K562 (cell line): Measurements from ENCODE around the gene ABCB6. TPM values are rescaled to one million over a fixed set of nuclear protein-coding genes. Genes with fewer than 3 reads are reported as not detected.

Source experiments
- BHLHE40 ChIP-seq: IDR thresholded peaks from 2 replicates; pipeline ENCODE4 v1.6.1; 2011; ENCODE audit warnings: low read length, improper control_type of control experiment
- E2F3 ChIP-seq: fragments of 250-450 bp; sonication (Bioruptor Pico); IDR thresholded peaks from 2 replicates; pipeline ENCODE4 v1.4.0; 2020; ENCODE audit warnings: mild to moderate bottlenecking
- FOXP1 ChIP-seq: sonication (generic); formaldehyde crosslinking; IDR thresholded peaks from 2 replicates; pipeline ENCODE4 v1.8.0; 2022; ENCODE audit warnings: mild to moderate bottlenecking, missing genetic modification reagents
- POLR2AphosphoS5 ChIP-seq: IDR thresholded peaks from 2 replicates; pipeline ENCODE4 v1.6.1; 2011; ENCODE audit warnings: mild to moderate bottlenecking, low read depth, low read length, moderate library complexity; ENCODE audit not compliant: control insufficient read depth, insufficient read depth
- RNF2 ChIP-seq: sonication (generic); IDR thresholded peaks from 2 replicates; pipeline ENCODE4 v1.6.1; 2016
- polyA plus RNA-seq, 8 experiments: library from polyadenylated mRNA; depleted of rRNA in 4 of 8; stranded (reverse) in 5 of 8; unstranded in 3 of 8; fragments of >200 nt; fragmentation: Nextera tagmentation in 2 of 8; fragmentation: Illumina TruSeq in 1 of 8; extraction: Ambion mirVana in 2 of 8; extraction: Trizol in 1 of 8; gene quantifications; 2 replicates each; pipeline versions ENCODE4 v1.2.1 to v1.2.3, GENCODE V29; 2011 to 2014; ENCODE audit warnings: inconsistent platforms in 1 of 8, missing spikeins in 1 of 8
- total RNA-seq, 7 experiments: library from RNA; depleted of rRNA in 6 of 7; stranded (reverse); fragments of >200 nt in 6 of 7; fragmentation: Illumina TruSeq in 2 of 7; extraction: Trizol in 2 of 7; gene quantifications; 2 replicates each; pipeline versions ENCODE4 v1.2.1 to v1.2.3, GENCODE V29; 2011 to 2021; ENCODE audit warnings: low replicate concordance in 1 of 7
- TF ChIP-seq, protein P1 (sequence below): fragments of 450-650 bp; IDR thresholded peaks from 2 replicates; pipeline ENCODE4 v1.6.1; 2016; ENCODE audit warnings: mild to moderate bottlenecking, moderate library complexity
- TF ChIP-seq, protein P2 (sequence below), 3 experiments: fragments of 200-800 bp in 1 of 3; fragments of 250-450 bp in 1 of 3; fragments of 450-650 bp in 1 of 3; sonication (Bioruptor Pico) in 1 of 3; sonication (Bioruptor generic) in 1 of 3; formaldehyde crosslinking in 1 of 3; IDR thresholded peaks; 2 replicates each; pipeline versions ENCODE4 v1.6.1 to v1.8.0; 2016 to 2022; ENCODE audit warnings: mild to moderate bottlenecking in 2 of 3, missing genetic modification characterization in 2 of 3, missing compliant biosample characterization in 1 of 3, moderate library complexity in 1 of 3
- TF ChIP-seq, protein P3 (sequence below): fragments of 450-650 bp; formaldehyde crosslinking; IDR thresholded peaks from 2 replicates; pipeline ENCODE4 v1.4.0; 2020; ENCODE audit warnings: mild to moderate bottlenecking

ABCB6 gene
- total and polyA plus RNA-seq, 9 of the 15 experiments (the other 6 are each of a cell fraction or from before 2014, with no cell fraction given): 3.7 to 29.8 (median 16.8) TPM

DNA sequence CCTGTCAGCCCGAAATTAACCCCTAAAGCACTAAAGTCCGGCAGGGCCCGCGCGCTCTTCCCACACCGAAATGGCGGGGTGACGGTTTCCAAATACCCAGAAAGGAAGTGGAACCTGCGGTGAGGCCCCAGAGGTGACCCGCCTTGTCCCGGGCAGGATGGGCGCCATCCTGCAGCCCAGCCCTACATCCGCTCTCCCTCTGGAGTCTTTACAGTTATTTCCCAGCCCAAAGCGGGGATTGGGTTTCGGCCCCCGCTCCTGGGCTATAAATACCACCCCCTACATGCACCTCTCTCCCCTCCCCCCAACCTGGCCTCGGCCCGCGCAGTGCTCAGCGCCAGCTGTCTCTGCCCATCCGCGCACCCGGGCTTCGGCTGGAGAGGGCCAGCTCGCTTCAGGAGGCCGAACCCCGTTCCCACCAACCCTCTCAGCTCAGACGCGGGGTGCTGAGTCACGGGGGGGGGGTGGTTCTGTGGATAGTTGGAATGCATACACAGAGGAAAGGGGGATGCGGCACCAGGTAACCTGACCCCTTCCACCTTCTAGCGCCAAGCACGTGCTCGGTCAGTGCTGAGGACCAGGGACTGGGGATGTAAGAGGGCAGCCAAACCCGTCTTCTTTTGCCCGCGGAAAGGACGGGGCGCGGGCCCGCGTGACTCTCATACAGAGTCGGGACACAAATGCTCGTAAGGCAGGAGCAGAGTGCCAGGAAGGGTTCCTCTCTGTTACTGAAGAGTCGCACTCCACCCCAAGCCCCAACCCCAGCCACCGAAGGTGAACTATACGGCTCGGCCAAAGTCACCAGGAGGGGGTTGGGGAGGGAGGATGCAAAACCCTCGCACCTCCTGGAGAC lies 34.4 kb upstream of the ABCB6 start, which contains the start of gene TUBA4B (continued):
- TF ChIP-seq, protein P1, sequence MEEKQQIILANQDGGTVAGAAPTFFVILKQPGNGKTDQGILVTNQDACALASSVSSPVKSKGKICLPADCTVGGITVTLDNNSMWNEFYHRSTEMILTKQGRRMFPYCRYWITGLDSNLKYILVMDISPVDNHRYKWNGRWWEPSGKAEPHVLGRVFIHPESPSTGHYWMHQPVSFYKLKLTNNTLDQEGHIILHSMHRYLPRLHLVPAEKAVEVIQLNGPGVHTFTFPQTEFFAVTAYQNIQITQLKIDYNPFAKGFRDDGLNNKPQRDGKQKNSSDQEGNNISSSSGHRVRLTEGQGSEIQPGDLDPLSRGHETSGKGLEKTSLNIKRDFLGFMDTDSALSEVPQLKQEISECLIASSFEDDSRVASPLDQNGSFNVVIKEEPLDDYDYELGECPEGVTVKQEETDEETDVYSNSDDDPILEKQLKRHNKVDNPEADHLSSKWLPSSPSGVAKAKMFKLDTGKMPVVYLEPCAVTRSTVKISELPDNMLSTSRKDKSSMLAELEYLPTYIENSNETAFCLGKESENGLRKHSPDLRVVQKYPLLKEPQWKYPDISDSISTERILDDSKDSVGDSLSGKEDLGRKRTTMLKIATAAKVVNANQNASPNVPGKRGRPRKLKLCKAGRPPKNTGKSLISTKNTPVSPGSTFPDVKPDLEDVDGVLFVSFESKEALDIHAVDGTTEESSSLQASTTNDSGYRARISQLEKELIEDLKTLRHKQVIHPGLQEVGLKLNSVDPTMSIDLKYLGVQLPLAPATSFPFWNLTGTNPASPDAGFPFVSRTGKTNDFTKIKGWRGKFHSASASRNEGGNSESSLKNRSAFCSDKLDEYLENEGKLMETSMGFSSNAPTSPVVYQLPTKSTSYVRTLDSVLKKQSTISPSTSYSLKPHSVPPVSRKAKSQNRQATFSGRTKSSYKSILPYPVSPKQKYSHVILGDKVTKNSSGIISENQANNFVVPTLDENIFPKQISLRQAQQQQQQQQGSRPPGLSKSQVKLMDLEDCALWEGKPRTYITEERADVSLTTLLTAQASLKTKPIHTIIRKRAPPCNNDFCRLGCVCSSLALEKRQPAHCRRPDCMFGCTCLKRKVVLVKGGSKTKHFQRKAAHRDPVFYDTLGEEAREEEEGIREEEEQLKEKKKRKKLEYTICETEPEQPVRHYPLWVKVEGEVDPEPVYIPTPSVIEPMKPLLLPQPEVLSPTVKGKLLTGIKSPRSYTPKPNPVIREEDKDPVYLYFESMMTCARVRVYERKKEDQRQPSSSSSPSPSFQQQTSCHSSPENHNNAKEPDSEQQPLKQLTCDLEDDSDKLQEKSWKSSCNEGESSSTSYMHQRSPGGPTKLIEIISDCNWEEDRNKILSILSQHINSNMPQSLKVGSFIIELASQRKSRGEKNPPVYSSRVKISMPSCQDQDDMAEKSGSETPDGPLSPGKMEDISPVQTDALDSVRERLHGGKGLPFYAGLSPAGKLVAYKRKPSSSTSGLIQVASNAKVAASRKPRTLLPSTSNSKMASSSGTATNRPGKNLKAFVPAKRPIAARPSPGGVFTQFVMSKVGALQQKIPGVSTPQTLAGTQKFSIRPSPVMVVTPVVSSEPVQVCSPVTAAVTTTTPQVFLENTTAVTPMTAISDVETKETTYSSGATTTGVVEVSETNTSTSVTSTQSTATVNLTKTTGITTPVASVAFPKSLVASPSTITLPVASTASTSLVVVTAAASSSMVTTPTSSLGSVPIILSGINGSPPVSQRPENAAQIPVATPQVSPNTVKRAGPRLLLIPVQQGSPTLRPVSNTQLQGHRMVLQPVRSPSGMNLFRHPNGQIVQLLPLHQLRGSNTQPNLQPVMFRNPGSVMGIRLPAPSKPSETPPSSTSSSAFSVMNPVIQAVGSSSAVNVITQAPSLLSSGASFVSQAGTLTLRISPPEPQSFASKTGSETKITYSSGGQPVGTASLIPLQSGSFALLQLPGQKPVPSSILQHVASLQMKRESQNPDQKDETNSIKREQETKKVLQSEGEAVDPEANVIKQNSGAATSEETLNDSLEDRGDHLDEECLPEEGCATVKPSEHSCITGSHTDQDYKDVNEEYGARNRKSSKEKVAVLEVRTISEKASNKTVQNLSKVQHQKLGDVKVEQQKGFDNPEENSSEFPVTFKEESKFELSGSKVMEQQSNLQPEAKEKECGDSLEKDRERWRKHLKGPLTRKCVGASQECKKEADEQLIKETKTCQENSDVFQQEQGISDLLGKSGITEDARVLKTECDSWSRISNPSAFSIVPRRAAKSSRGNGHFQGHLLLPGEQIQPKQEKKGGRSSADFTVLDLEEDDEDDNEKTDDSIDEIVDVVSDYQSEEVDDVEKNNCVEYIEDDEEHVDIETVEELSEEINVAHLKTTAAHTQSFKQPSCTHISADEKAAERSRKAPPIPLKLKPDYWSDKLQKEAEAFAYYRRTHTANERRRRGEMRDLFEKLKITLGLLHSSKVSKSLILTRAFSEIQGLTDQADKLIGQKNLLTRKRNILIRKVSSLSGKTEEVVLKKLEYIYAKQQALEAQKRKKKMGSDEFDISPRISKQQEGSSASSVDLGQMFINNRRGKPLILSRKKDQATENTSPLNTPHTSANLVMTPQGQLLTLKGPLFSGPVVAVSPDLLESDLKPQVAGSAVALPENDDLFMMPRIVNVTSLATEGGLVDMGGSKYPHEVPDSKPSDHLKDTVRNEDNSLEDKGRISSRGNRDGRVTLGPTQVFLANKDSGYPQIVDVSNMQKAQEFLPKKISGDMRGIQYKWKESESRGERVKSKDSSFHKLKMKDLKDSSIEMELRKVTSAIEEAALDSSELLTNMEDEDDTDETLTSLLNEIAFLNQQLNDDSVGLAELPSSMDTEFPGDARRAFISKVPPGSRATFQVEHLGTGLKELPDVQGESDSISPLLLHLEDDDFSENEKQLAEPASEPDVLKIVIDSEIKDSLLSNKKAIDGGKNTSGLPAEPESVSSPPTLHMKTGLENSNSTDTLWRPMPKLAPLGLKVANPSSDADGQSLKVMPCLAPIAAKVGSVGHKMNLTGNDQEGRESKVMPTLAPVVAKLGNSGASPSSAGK: peak; percentile 78
- TF ChIP-seq RNF2 (no peak), POLR2AphosphoS5 (no peak), FOXP1 (no peak; the same call in 1 of the 2 replicates), E2F3 (CRISPR knock-in tag) (no peak), BHLHE40 (peak; percentile 64)
- TF ChIP-seq, protein P2, sequence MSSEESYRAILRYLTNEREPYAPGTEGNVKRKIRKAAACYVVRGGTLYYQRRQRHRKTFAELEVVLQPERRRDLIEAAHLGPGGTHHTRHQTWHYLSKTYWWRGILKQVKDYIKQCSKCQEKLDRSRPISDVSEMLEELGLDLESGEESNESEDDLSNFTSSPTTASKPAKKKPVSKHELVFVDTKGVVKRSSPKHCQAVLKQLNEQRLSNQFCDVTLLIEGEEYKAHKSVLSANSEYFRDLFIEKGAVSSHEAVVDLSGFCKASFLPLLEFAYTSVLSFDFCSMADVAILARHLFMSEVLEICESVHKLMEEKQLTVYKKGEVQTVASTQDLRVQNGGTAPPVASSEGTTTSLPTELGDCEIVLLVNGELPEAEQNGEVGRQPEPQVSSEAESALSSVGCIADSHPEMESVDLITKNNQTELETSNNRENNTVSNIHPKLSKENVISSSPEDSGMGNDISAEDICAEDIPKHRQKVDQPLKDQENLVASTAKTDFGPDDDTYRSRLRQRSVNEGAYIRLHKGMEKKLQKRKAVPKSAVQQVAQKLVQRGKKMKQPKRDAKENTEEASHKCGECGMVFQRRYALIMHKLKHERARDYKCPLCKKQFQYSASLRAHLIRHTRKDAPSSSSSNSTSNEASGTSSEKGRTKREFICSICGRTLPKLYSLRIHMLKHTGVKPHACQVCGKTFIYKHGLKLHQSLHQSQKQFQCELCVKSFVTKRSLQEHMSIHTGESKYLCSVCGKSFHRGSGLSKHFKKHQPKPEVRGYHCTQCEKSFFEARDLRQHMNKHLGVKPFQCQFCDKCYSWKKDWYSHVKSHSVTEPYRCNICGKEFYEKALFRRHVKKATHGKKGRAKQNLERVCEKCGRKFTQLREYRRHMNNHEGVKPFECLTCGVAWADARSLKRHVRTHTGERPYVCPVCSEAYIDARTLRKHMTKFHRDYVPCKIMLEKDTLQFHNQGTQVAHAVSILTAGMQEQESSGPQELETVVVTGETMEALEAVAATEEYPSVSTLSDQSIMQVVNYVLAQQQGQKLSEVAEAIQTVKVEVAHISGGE (CRISPR knock-in tag; IDR thresholded peaks at IDR 0.05): no peak
- TF ChIP-seq, protein P3, sequence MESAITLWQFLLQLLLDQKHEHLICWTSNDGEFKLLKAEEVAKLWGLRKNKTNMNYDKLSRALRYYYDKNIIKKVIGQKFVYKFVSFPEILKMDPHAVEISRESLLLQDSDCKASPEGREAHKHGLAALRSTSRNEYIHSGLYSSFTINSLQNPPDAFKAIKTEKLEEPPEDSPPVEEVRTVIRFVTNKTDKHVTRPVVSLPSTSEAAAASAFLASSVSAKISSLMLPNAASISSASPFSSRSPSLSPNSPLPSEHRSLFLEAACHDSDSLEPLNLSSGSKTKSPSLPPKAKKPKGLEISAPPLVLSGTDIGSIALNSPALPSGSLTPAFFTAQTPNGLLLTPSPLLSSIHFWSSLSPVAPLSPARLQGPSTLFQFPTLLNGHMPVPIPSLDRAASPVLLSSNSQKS (CRISPR knock-in tag): no peak
